K562 (cell line): Measurements from ENCODE around the gene FBLIM1. TPM values are rescaled to one million over a fixed set of nuclear protein-coding genes. Genes with fewer than 3 reads are reported as not detected.

Experiments
- ETV1 ChIP-seq: fragments of 450-650 bp; conservative IDR thresholded peaks from 2 replicates; pipeline ENCODE4 v1.6.1; 2016; ENCODE audit warnings: missing genetic modification characterization, control low read depth, low read depth, missing compliant biosample characterization
- GTF2A2 ChIP-seq: IDR thresholded peaks from 2 replicates; pipeline ENCODE4 v1.6.1; 2016; ENCODE audit warnings: mild to moderate bottlenecking, missing genetic modification characterization, missing compliant biosample characterization
- HDAC3 ChIP-seq: fragments of 450-650 bp; IDR thresholded peaks from 2 replicates; pipeline ENCODE4 v1.6.1; 2018; ENCODE audit warnings: borderline replicate concordance, mild to moderate bottlenecking, moderate library complexity; ENCODE audit not compliant: partially characterized antibody
- IRF1 ChIP-seq: sonication (generic); formaldehyde crosslinking; IDR thresholded peaks from 2 replicates; pipeline ENCODE4 v1.8.0; 2022; ENCODE audit warnings: missing genetic modification reagents, mild to moderate bottlenecking, borderline replicate concordance
- LEF1 ChIP-seq: fragments of 450-650 bp; IDR thresholded peaks from 2 replicates; pipeline ENCODE4 v1.6.1; 2016; ENCODE audit warnings: mild to moderate bottlenecking
- RAD21 ChIP-seq, 2 experiments: fragments of 250-450 bp in 1 of 2; fragments of 450-650 bp in 1 of 2; sonication (Bioruptor Pico) in 1 of 2; formaldehyde crosslinking in 1 of 2; IDR thresholded peaks in 1 of 2; conservative IDR thresholded peaks in 1 of 2; 2 replicates each; pipeline versions ENCODE4 v1.4.0 to v1.8.0; 2020 to 2022; ENCODE audit warnings: mild to moderate bottlenecking in 2 of 2, moderate library complexity in 1 of 2
- RREB1 ChIP-seq: fragments of 250-450 bp; sonication (Bioruptor Pico); IDR thresholded peaks from 2 replicates; pipeline ENCODE4 v1.4.0; 2020
- TFE3 ChIP-seq: fragments of 450-650 bp; formaldehyde crosslinking; IDR thresholded peaks from 2 replicates; pipeline ENCODE4 v1.4.0; 2020; ENCODE audit warnings: mild to moderate bottlenecking, mixed read lengths
- ZBTB26 ChIP-seq: fragments of 450-650 bp; formaldehyde crosslinking; IDR thresholded peaks from 2 replicates; pipeline ENCODE4 v1.4.0; 2022; ENCODE audit warnings: missing genetic modification characterization
- ZBTB49 ChIP-seq: sonication (generic); formaldehyde crosslinking; IDR thresholded peaks from 2 replicates; pipeline ENCODE4 v1.8.0; 2022; ENCODE audit warnings: missing genetic modification reagents, mild to moderate bottlenecking, borderline replicate concordance
- ZNF395 ChIP-seq: fragments of 200-800 bp; sonication (Bioruptor generic); IDR thresholded peaks from 2 replicates; pipeline ENCODE4 v1.6.1; 2017; ENCODE audit warnings: missing genetic modification characterization, missing compliant biosample characterization
- polyA plus RNA-seq, 8 experiments: library from polyadenylated mRNA; depleted of rRNA in 4 of 8; stranded (reverse) in 5 of 8; unstranded in 3 of 8; fragments of >200 nt; fragmentation: Nextera tagmentation in 2 of 8; fragmentation: Illumina TruSeq in 1 of 8; extraction: Ambion mirVana in 2 of 8; extraction: Trizol in 1 of 8; gene quantifications; 2 replicates each; pipeline versions ENCODE4 v1.2.1 to v1.2.3, GENCODE V29; 2011 to 2014; ENCODE audit warnings: inconsistent platforms in 1 of 8, missing spikeins in 1 of 8
- total RNA-seq, 7 experiments: library from RNA; depleted of rRNA in 6 of 7; stranded (reverse); fragments of >200 nt in 6 of 7; fragmentation: Illumina TruSeq in 2 of 7; extraction: Trizol in 2 of 7; gene quantifications; 2 replicates each; pipeline versions ENCODE4 v1.2.1 to v1.2.3, GENCODE V29; 2011 to 2021; ENCODE audit warnings: low replicate concordance in 1 of 7

Gene FBLIM1
- total and polyA plus RNA-seq, 9 of the 15 experiments (the other 6 are each of a cell fraction or from before 2014, with no cell fraction given), result 0.14 to 0.24 TPM; not detected in 7

GRCh38 chr1:15750924-15751323 is 7.7 kb upstream of the FBLIM1 start (continued):
- TF ChIP-seq LEF1, result no peak
- TF ChIP-seq ZBTB26 (CRISPR knock-in tag), result no peak
- no peak for TF ChIP-seq ZBTB49 (CRISPR knock-in tag)
- TF ChIP-seq TFE3 (CRISPR knock-in tag), result no peak
- TF ChIP-seq ZNF395 (CRISPR knock-in tag), result no peak
- TF ChIP-seq RAD21 (CRISPR knock-in tag; conservative IDR thresholded peaks at IDR 0.05 in 1 of 2, IDR thresholded peaks at IDR 0.05 in 1 of 2), result no peak
- TF ChIP-seq RREB1 (CRISPR knock-in tag), result no peak
- TF ChIP-seq ETV1 (tag), result no peak
- TF ChIP-seq HDAC3, result no peak
- no peak for TF ChIP-seq GTF2A2 (tag)
- TF ChIP-seq IRF1, result no peak
